Panc1 (cell line): Measurements from ENCODE around the gene SNX24.

Source experiments
- POLR2AphosphoS5 ChIP-seq: IDR thresholded peaks from 2 replicates; pipeline ENCODE4 v1.6.1; 2012; ENCODE audit warnings: mild to moderate bottlenecking, low read depth, low read length, moderate library complexity
- SIN3A ChIP-seq: IDR thresholded peaks from 2 replicates; pipeline ENCODE4 v1.6.1; 2012; ENCODE audit warnings: low read depth, mild to moderate bottlenecking, low read length, moderate library complexity, borderline replicate concordance; ENCODE audit not compliant: insufficient read depth
- TCF7L2 ChIP-seq: IDR thresholded peaks from 2 replicates; pipeline ENCODE4 v1.6.1; 2011; ENCODE audit warnings: mild to moderate bottlenecking, low read depth, low read length, inconsistent platforms
- TF ChIP-seq, protein P1 (sequence below): fragments of 450-650 bp; IDR thresholded peaks from 2 replicates; pipeline ENCODE4 v1.5.1; 2017; ENCODE audit warnings: mild to moderate bottlenecking
- TF ChIP-seq, protein P2 (sequence below), 2 experiments: IDR thresholded peaks; 2 replicates each; pipeline ENCODE4 v1.6.1; 2011 to 2012; ENCODE audit warnings: low read depth in 2 of 2, control low read depth in 1 of 2, low read length in 1 of 2, mild to moderate bottlenecking in 1 of 2, moderate library complexity in 1 of 2; ENCODE audit not compliant: insufficient read depth in 1 of 2

- TF ChIP-seq POLR2AphosphoS5 (no peak), SIN3A (no peak), TCF7L2 (no peak)
- TF ChIP-seq, protein P1, sequence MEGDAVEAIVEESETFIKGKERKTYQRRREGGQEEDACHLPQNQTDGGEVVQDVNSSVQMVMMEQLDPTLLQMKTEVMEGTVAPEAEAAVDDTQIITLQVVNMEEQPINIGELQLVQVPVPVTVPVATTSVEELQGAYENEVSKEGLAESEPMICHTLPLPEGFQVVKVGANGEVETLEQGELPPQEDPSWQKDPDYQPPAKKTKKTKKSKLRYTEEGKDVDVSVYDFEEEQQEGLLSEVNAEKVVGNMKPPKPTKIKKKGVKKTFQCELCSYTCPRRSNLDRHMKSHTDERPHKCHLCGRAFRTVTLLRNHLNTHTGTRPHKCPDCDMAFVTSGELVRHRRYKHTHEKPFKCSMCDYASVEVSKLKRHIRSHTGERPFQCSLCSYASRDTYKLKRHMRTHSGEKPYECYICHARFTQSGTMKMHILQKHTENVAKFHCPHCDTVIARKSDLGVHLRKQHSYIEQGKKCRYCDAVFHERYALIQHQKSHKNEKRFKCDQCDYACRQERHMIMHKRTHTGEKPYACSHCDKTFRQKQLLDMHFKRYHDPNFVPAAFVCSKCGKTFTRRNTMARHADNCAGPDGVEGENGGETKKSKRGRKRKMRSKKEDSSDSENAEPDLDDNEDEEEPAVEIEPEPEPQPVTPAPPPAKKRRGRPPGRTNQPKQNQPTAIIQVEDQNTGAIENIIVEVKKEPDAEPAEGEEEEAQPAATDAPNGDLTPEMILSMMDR, result no peak
- TF ChIP-seq, protein P2, sequence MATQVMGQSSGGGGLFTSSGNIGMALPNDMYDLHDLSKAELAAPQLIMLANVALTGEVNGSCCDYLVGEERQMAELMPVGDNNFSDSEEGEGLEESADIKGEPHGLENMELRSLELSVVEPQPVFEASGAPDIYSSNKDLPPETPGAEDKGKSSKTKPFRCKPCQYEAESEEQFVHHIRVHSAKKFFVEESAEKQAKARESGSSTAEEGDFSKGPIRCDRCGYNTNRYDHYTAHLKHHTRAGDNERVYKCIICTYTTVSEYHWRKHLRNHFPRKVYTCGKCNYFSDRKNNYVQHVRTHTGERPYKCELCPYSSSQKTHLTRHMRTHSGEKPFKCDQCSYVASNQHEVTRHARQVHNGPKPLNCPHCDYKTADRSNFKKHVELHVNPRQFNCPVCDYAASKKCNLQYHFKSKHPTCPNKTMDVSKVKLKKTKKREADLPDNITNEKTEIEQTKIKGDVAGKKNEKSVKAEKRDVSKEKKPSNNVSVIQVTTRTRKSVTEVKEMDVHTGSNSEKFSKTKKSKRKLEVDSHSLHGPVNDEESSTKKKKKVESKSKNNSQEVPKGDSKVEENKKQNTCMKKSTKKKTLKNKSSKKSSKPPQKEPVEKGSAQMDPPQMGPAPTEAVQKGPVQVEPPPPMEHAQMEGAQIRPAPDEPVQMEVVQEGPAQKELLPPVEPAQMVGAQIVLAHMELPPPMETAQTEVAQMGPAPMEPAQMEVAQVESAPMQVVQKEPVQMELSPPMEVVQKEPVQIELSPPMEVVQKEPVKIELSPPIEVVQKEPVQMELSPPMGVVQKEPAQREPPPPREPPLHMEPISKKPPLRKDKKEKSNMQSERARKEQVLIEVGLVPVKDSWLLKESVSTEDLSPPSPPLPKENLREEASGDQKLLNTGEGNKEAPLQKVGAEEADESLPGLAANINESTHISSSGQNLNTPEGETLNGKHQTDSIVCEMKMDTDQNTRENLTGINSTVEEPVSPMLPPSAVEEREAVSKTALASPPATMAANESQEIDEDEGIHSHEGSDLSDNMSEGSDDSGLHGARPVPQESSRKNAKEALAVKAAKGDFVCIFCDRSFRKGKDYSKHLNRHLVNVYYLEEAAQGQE (IDR thresholded peaks at IDR 0.05; ENCODE audit: insufficient read depth in 1 of 2, low read depth in 2 of 2, low read length in 1 of 2), result no peak
Observed at GRCh38 chr5:122978644-122979297, 133.4 kb downstream of the SNX24 start.
